Gastroesophageal sphincter (tissue), 4 donors: ENCODE results near the gene GSAP. TPM values are rescaled to one million over a fixed set of nuclear protein-coding genes. Genes with fewer than 3 reads are reported as not detected.

Experiments used
- ATAC-seq: fragments of 150-250 bp; one replicate; pipeline ENCODE4 v1.9.1; 2016; ENCODE audit warnings: mild to moderate bottlenecking, moderate library complexity
- H3K27ac ChIP-seq, 4 donors: fragments of 200-600 bp; sonication (generic) in 3 of 4; 1 replicate in 3 of 4; 2 replicates in 1 of 4; pipeline ENCODE4 v1.5.1; 2016 to 2019
- H3K27me3 ChIP-seq: fragments of 200-600 bp; sonication (generic); one replicate; pipeline ENCODE4 v1.5.1; 2019
- H3K36me3 ChIP-seq, 2 donors: fragments of 200-600 bp; sonication (generic); one replicate each; pipeline ENCODE4 v1.5.1; 2019; ENCODE audit warnings: control low read depth in 1 of 2
- H3K4me1 ChIP-seq, 3 donors: fragments of 200-600 bp; sonication (generic); 1 replicate in 2 of 3; 2 replicates in 1 of 3; pipeline ENCODE4 v1.5.1; 2016 to 2019; ENCODE audit warnings: control low read depth in 2 of 3
- H3K4me3 ChIP-seq, 2 donors: fragments of 200-600 bp; sonication (generic); one replicate each; pipeline ENCODE4 v1.5.1; 2019; ENCODE audit warnings: mild to moderate bottlenecking in 1 of 2, moderate library complexity in 1 of 2
- H3K9me3 ChIP-seq, 3 donors: fragments of 200-600 bp; sonication (generic); one replicate each; pipeline ENCODE4 v1.5.1; 2017 to 2019; ENCODE audit warnings: control low read depth in 2 of 3
- EP300 ChIP-seq: sonication (generic); formaldehyde crosslinking; IDR thresholded peaks from one replicate; pipeline ENCODE4 v1.6.1; 2017; ENCODE audit warnings: antibody characterized with exemption, mild to moderate bottlenecking
- POLR2A ChIP-seq, 2 donors: fragments of 450-650 bp; IDR thresholded peaks; one replicate each; pipeline ENCODE4 v1.6.1; 2017; ENCODE audit warnings: antibody characterized with exemption in 2 of 2, mild to moderate bottlenecking in 2 of 2, moderate library complexity in 1 of 2
- POLR2AphosphoS5 ChIP-seq: sonication (generic); formaldehyde crosslinking; IDR thresholded peaks from one replicate; pipeline ENCODE4 v1.6.1; 2017; ENCODE audit warnings: antibody characterized with exemption
- WGBS, 2 donors: methylation state at CpG; one replicate each; pipeline ENCODE4 v1.1.5; 2018; ENCODE audit warnings: low coverage in 1 of 2; 5-methylcytosine and 5-hydroxymethylcytosine counted together
- total RNA-seq, 4 donors: library from RNA; depleted of rRNA; stranded (reverse); fragments of >200 nt; gene quantifications; one replicate each; pipeline ENCODE4 v1.1.0, GENCODE V29; 2016
- TF ChIP-seq, protein P1 (sequence below), 4 experiments: fragments of 200-600 bp in 2 of 4; fragments of 450-650 bp in 2 of 4; sonication (generic) in 1 of 4; IDR thresholded peaks; one replicate each; pipeline ENCODE4 v1.5.1; 2017 to 2019; ENCODE audit warnings: antibody characterized with exemption in 4 of 4, mild to moderate bottlenecking in 2 of 4, moderate library complexity in 2 of 4

The GSAP gene
- total RNA-seq, 4 donors from 2014 or later, result 12.8 to 23.7 (median 15.5) TPM

DNA sequence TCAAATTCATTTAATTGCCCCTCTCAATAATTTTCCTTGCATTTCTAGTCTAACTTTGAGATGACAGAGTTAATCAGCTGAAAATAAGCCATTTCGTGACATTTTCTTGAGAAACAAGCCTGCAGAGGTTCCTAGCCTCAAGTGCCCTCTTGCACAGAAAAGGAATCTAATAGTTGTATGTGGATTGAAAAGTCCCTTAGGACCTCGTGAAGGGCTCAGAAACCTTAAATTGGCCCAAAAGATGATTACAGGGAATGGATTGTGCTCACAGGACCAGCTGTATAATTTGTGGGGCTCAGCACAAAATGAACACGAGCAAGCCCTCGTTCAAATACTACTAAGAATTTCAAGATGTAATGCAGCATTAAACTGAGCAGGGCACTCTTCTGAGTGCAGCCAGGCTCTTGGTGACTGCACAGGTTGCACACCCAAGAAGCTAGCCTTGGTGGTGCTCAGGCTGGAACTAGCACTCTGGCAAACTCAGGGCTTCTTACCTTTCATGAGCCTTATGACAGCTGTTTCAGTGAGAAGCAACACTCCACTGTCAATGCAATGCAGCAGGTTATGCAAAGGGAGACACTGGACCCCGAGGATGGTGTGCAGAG, 102.2 kb downstream of the GSAP start:
- WGBS, 2 donors, result 34 to 49% methylated on average over 3 to 5 of the region's 5 CpGs
- Histone ChIP-seq H3K36me3 (peaks cover 0 to 10% of the 10 kb centered on the region in 2 donors), H3K27me3 (no peaks in the 10 kb centered on the region), H3K27ac (peak overlapping the region in 3 of 4 donors; percentile 29 to 67 (median 61)), H3K4me3 (no peak overlapping the region), H3K9me3 (no peaks in the 10 kb centered on the region), H3K4me1 (peaks cover 16 to 71% (median 24%) of the 10 kb centered on the region in 3 donors)
- no peak for ATAC-seq
- TF ChIP-seq POLR2A (IDR thresholded peaks at IDR 0.05) (no peak), EP300 (no peak), POLR2AphosphoS5 (no peak)
- TF ChIP-seq, protein P1, sequence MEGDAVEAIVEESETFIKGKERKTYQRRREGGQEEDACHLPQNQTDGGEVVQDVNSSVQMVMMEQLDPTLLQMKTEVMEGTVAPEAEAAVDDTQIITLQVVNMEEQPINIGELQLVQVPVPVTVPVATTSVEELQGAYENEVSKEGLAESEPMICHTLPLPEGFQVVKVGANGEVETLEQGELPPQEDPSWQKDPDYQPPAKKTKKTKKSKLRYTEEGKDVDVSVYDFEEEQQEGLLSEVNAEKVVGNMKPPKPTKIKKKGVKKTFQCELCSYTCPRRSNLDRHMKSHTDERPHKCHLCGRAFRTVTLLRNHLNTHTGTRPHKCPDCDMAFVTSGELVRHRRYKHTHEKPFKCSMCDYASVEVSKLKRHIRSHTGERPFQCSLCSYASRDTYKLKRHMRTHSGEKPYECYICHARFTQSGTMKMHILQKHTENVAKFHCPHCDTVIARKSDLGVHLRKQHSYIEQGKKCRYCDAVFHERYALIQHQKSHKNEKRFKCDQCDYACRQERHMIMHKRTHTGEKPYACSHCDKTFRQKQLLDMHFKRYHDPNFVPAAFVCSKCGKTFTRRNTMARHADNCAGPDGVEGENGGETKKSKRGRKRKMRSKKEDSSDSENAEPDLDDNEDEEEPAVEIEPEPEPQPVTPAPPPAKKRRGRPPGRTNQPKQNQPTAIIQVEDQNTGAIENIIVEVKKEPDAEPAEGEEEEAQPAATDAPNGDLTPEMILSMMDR (IDR thresholded peaks at IDR 0.05), result no peak

DNA sequence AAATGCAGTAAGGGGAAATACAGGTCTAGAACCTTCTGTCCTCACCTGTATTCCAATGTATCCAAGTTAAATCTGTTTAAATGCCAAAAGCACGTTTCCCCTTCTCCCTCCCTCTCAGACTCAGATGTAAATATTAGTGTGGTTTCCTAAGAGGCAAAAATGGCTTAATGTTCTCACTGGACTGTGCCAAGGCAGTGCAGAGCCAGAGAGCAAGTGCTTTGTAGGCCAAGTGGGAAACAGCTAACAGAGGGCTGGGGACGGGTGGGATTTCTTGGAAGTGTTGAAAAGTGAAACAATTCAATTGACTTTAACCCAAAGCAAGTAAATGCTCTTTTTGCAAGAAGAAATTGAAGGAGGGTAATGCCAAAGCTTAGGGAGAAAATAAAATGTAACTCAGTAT, 103.1 kb downstream of the GSAP start:
- no peak for ATAC-seq
- 5 to 6% methylated on average over 2 of the region's 2 CpGs for WGBS, 2 donors

DNA sequence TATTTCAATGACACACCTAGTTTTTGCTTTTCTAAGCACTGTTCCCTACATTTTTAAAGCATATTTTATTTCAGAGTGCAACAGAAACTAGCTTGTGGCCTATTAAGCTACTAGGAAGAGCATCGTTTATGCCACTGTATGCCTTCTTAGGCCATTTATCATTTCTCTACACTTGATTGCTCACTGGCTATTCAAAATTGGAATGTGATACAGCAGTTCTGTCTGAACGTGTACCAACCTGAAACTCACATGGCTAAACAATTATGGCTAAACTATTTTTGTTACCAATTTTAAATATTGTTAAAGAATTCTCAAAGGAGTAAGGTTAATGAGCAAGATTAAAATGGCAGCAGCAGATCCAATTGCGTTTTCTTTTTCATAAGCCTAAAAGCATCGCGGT, 105.2 kb downstream of the GSAP start:
- 62 to 84% methylated on average over 3 to 5 of the region's 5 CpGs for WGBS, 2 donors
- Histone ChIP-seq H3K27me3 (no peaks in the 10 kb centered on the region), H3K4me3 (no peak overlapping the region), H3K4me1 (peaks cover 14 to 85% (median 26%) of the 10 kb centered on the region in 3 donors), H3K9me3 (no peaks in the 10 kb centered on the region), H3K36me3 (peaks cover 0 to 9% of the 10 kb centered on the region in 2 donors), H3K27ac (peak overlapping the region in 1 of 4 donors; percentile 61)
- no peak for ATAC-seq
- TF ChIP-seq, protein P1 (IDR thresholded peaks at IDR 0.05), result no peak
- no peak for TF ChIP-seq POLR2AphosphoS5

More for the DNA sequence above, 103.1 kb downstream of the GSAP start:
- Histone ChIP-seq H3K9me3 (no peaks in the 10 kb centered on the region), H3K27ac (peak overlapping the region; percentile 26 to 67 (median 64)), H3K4me3 (no peak overlapping the region), H3K4me1 (peaks cover 16 to 75% (median 26%) of the 10 kb centered on the region in 3 donors), H3K36me3 (peaks cover 0 to 9% of the 10 kb centered on the region in 2 donors), H3K27me3 (no peaks in the 10 kb centered on the region)
- no peak for TF ChIP-seq POLR2A (IDR thresholded peaks at IDR 0.05)
- TF ChIP-seq POLR2AphosphoS5, result no peak
- TF ChIP-seq, protein P1 (IDR thresholded peaks at IDR 0.05), result no peak
- no peak for TF ChIP-seq EP300

DNA sequence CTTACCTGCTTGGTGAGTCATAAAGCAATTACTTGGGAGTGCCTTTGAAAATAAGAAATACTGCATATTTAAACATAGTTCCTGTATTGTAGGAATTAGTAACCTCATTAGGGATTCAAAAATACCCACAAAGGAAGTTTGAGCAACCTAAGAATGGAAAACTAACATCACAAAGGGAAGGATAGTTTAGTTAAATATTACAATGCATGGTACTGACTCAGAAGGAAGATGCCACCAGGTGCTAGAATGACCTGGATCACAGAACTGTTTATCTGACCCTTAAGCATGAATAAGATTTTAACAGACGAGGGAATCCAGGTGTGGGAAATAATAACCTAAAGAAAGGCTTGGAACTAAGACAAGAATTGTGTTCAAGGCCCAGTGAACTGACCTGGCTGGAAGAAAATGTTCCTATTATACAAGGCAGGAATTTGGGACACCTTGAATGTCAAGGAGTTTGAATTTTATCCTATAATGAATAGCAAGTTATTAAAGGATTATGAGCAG, 106.4 kb downstream of the GSAP start:
- H3K27ac ChIP-seq, result peak overlapping the region in 3 of 4 donors; percentile 12 to 50 (median 20)

More for the DNA sequence above, 106.4 kb downstream of the GSAP start:
- Histone ChIP-seq H3K36me3 (peaks cover 0 to 9% of the 10 kb centered on the region in 2 donors), H3K27me3 (no peaks in the 10 kb centered on the region), H3K9me3 (no peaks in the 10 kb centered on the region), H3K4me3 (no peak overlapping the region), H3K4me1 (peaks cover 9 to 73% (median 26%) of the 10 kb centered on the region in 3 donors)
- TF ChIP-seq, protein P1 (IDR thresholded peaks at IDR 0.05), result no peak
- TF ChIP-seq EP300 (no peak), POLR2A (IDR thresholded peaks at IDR 0.05) (no peak), POLR2AphosphoS5 (no peak)
- ATAC-seq, result no peak
- WGBS, 2 donors, result 8 to 27% methylated on average over 1 of the region's 1 CpG
